CD4-positive, alpha-beta T cell treated with Interleukin-6 for 4 hours (primary cell): ENCODE results near the gene NR2C2.

Experiments used
- DNase-seq: peaks from one replicate; pipeline ENCODE4 v3.0.0-alpha.2; 2020; ENCODE audit warnings: mixed read lengths

Gene NR2C2

GRCh38 chr3:15032650-15033049 is 85.3 kb downstream of the NR2C2 start:
- no peak for DNase-seq

GRCh38 chr3:15033103-15033502 is 85.7 kb downstream of the NR2C2 start:
- DNase-seq, result no peak

GRCh38 chr3:15038306-15038705 is 90.9 kb downstream of the NR2C2 start:
- DNase-seq, result no peak

DNA sequence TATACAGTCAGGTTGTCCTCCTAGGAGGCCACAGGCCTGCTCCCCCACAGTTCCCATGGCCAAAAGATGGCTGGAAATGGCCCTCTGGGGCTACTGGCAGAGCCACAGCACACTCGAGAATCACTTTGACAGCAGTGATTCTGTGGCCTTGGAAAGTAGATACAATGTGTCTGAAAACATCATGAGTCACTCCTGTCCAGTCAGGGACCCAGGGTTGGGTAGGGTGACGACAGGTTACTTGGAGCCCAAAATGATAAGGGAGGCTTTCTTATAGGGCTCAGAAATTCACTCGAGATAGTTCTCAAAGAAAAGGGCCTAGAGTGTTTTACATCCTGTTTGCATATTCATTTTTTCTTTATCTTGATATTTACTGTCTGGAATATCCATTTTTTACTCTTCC is 93.5 kb downstream of the NR2C2 start:
- DNase-seq, result no peak

GRCh38 chr3:15041950-15042349 is 94.6 kb downstream of the NR2C2 start:
- DNase-seq, result no peak

DNA sequence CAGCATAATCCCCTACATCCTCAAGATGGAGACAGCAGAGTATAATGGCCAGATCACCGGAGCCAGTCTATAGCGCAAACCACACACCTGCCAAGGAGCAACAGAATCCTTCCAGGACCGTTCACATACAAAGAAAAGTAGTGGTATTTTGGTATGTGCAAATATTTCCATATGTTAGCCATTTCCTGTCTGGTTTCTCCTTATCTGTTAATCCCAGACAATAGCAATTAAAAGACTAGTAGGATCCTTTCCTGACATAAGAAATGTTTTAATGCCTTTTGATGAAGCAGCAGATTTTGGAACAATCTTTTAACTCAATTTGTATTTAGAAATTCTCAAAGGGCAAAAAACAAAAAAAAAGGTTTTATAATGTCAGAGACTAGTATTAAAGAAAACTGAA is 95.6 kb downstream of the NR2C2 start:
- DNase-seq, result no peak

GRCh38 chr3:15043408-15044171 is 96.2 kb downstream of the NR2C2 start:
- no peak for DNase-seq

DNA sequence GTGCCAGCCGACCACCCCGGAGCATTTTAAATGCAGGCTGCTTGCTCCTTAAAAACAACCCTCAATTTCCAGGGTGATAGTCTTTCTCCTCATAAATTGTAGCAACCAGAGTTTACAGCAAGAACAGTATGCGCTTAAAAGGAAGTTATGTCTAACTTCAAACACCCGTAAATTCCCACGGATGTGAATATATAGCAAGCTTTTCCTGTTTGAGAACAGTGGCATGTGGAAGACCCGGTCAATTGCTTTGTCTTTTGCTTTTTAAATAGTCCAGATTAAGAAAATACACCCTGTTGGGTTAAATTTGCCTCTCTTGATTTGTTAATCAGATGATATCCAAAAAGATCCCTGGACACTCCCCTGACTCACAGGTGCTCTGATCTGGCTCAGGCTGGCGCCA is 96.9 kb downstream of the NR2C2 start:
- DNase-seq, result no peak

GRCh38 chr3:15045667-15046066 is 98.3 kb downstream of the NR2C2 start:
- no peak for DNase-seq

DNA sequence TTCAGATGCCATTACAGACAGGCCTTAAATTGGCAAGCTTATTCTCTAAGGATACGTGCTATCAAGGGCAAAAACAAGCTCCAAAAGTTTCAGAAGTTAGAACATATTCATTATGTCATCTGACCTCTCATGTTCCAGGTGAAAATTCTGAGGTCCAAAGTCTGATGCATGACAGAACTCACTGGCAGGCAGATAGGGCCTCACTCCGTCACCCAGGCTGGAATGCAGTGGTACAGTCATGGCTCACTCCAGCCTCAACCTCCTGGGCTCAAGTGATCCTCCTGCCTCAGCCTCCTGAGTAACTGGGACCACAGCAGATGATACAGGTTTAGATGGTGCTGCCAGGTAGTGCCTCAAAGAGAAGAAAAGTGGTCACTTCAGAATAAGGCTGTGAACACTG is 102.2 kb downstream of the NR2C2 start:
- DNase-seq, result no peak

DNA sequence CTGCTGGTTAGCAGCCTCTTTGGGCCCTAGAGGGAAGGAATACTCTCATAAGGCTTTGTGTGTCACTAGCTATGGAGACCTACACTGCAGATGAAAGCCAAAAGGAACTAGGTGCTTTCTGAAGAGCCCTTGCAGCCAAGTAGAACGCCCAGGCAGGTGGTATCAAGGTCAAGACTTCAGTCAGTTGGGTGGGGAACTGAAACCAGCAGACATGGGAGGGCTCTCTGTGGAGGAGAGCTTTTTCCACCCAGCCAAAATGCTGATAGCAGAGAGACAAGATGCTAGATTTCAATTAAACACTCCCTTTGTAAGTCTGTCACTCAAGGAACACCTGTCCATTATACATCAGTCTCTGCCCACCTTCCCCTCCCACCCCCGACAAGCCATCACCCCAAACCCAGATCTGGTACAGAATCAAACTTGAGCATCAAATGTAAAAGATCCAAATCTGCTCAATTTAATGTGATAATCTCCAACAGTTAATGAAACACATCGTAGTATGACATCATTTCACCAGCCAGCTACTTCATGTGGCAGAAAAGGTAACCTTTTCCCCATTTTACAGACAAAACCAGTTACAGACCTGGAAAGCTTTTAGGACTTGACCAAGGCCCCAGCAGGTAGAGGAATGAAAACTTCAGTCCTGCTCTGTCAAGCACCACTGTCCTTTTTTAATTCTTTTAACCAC is 103.2 kb downstream of the NR2C2 start:
- no peak for DNase-seq

DNA sequence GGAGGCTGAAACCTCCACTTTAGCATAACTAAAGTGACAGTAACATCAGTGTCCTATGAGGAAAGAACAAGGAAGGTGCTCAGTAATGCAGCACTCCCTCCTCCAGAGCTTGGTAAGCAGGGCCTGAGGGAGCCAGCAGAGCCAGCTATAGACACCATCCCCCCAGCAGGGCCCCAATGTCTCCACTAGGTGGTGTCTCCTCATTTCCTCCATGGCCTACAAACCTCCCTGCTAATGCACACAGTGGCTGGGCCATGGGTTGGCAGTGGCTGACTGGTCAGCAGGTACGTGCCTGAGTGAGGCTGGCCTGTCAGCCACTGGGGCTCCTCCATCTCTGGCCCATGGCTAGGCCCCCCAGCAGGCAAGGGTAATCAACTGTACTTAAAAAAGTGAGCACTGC is 104.1 kb downstream of the NR2C2 start:
- peak; percentile 47 for DNase-seq

GRCh38 chr3:15052335-15053242 is 105.2 kb downstream of the NR2C2 start:
- DNase-seq, result no peak

DNA sequence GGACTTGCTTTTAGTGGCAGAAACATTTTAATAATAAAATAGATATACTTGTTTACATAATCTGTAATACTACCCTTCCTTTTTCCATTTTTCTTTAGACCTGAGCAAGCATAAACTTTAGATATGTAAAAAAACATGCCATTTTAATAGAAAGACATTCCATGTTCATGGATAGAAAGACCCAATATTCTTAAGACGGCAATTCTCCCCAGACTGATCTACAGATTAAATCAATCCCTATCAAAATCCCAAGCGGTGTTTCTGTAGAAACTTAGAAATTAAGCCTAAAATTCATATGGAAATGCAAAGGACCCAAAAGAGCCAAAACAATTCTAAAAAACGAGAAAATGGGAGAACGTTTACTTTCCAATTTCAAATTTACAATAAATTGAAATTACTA is 106.2 kb downstream of the NR2C2 start:
- DNase-seq, result no peak

DNA sequence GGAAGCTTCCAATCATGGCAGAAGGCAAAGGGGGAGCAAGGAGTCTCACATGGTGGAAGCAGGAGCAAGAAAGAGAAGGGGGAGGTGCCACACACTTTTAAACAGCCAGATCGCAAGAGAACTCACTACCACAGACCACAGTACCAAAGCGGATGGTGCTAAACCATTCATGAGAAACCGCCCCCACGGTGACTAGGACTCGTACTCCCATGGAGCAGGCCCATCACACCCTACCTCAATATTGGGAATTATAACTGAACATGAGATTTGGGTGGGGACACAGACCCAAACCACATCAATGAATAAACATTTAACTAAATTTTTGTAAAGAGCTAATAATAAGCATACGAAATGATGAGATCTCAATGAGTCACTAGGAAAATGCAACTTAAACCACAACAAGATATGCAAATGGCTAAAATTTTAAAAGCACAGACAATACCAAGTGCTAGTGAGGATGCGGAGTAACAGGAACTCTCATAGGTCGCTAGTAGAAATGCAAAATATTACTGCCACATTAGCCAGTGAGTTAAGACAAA is 107.7 kb downstream of the NR2C2 start:
- peak; percentile 22 for DNase-seq

DNA sequence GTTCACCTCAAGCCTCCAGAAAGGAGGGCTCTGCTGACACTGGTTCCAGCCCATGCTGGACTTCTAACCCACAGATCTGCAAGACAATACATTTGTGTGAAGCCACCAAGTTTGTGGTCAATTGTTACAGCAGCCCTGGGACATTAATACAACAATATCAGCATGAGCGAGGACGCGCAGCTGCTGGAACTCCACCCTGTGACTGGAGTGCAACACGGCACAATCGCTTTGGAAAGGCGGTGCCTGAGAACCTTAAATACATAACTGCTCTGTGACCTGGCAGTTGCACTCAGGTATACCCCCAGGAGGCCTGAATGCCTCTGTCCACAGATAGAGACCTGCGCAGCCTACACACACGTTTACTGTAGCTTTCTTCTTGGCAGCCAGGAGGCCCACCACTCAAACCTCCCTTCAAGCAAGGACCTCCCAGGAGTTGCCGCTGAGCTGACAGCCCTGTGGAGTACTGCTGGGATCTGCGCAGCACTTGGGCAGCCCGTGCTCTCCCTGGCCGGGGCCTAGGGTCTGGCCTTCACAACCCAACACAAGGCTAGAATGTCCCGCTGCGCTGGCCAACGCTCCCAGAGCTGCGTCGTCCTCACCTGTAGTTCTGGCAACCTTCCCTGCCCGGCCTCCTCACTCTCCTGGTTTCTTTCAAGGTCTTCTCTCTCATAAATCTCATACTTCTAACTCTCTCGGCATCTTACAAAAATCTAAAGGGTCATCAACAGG is 109.5 kb downstream of the NR2C2 start:
- no peak for DNase-seq

DNA sequence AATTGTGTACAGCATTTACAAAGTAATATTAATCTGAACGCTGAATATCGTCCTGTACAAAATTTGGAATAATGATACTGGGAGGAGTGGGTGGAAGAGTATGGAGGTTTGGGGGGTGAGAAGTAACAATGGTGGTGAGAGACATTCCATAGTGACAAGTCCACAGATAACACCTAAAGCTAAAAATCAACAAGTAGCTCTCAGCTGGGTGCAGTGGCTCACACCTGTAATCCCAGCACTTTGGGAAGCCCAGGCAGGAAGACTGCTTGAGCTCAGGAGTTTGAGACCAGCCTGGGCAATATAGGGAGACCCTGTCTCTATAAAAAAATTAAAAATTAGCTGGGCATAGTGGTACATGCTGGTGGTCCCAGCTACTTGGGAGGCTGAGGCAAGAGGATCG is 112.6 kb downstream of the NR2C2 start:
- no peak for DNase-seq

- DNase-seq, result no peak
Measured at GRCh38 chr3:15063238-15063637, 115.9 kb downstream of the NR2C2 start.

DNA sequence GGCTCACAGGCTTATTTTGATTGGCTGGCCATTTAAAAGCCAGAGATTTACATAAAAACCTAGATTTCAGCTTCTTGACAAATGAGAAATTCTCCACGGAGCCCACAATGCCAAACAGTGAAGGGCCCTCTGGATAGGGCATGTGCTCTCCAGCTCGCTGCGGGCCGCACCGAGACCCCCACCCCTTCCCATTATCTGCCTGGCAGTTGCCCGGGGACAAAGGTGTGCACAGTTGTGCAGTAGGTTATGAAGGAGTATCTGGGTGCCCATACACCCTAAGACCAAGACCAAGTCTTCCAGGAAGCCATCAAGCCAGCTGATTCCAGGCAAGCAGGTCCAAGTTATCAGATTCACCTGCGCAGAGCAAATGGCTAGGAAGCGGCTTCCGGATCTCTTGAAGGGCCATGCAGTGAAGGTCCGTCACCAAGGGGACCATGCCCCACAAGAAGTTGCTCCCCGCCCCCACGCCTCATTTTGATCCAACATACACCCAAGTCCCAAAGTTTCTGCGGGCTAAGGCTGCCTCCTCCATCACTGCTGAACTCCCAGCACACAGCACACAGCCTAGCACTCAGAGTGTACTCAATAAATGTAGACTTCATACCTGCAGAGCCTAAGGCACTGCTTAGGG is 116.4 kb downstream of the NR2C2 start:
- no peak for DNase-seq

DNA sequence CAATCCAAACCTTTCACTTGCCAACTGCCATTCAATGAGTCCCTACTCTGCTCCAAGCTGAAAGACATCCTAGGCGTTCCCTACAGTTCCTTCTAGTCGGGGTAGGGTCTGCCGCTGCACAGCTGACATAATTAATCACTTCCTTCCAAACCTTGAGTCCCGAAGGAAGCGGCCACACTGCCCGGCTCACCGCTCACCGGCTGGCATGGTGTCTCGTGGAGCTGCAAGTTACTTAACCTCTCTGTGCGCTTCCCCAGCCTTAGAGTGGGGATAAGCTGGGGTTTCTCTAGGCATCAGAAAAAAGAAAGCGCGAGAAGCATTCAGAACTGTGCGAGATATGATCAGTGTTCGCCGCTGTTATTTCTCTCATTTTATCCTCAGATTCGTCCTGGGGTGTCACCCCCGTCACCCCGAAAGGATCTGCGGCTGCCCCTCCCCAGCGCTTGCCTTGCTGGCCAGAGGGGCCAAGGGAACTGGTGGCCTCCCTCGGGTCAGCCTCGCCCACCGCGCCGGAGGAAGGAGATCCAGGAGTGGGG is 117.0 kb downstream of the NR2C2 start:
- DNase-seq, result peak; percentile 18

- DNase-seq, result peak; percentile 89
Measured at GRCh38 chr3:15064835-15065549, 117.6 kb downstream of the NR2C2 start, which contains the start of gene MRPS25. Gene MRPS25 (minus strand): TSS chr3:15065315. CDS start chr3:15065194, 121 bp downstream.
